Activated CD4-positive, alpha-beta T cell treated with anti-CD3 and anti-CD28 coated beads, Interleukin-2, amount 10 ng/mL, durations not matched to agents 7 days and 5 days (primary cell): ENCODE results near the gene PAEP. TPM values are rescaled to one million over a fixed set of nuclear protein-coding genes. Genes with fewer than 3 reads are reported as not detected.
"Not testable (repeated sequence)": the region's sequence is repeated elsewhere in the genome, so short reads cannot be mapped to it uniquely, and the experiment has no call there.

Experiments
- CTCF ChIA-PET: fragments of 350-600 bp; sonication (Branson Sonifier 250); formaldehyde crosslinking; loops from one replicate; lab custom pipeline; 2021; ENCODE audit warnings: antibody characterized with exemption; lab: Charles Lee
- POLR2A ChIA-PET: fragments of 350-600 bp; sonication (Branson Sonifier 250); formaldehyde crosslinking; loops from one replicate; lab custom pipeline; 2021; ENCODE audit warnings: antibody characterized with exemption; lab: Charles Lee
- DNase-seq: peaks from one replicate; pipeline ENCODE4 v3.0.0-alpha.2; 2020
- H3K27ac Mint-ChIP-seq: one replicate; pipeline ENCODE4 v1.8.0; 2021; ENCODE audit warnings: mild to moderate bottlenecking, moderate library complexity, mixed read lengths
- H3K27me3 Mint-ChIP-seq: one replicate; pipeline ENCODE4 v1.8.0; 2021; ENCODE audit warnings: mixed read lengths
- H3K36me3 Mint-ChIP-seq: one replicate; pipeline ENCODE4 v1.8.0; 2021; ENCODE audit warnings: low read depth, mixed read lengths
- H3K4me1 Mint-ChIP-seq: one replicate; pipeline ENCODE4 v1.8.0; 2021; ENCODE audit warnings: mixed read lengths
- H3K4me3 Mint-ChIP-seq: one replicate; pipeline ENCODE4 v1.8.0; 2021; ENCODE audit warnings: mild to moderate bottlenecking, moderate library complexity, mixed read lengths
- H3K9me3 Mint-ChIP-seq: one replicate; pipeline ENCODE4 v1.8.0; 2021; ENCODE audit warnings: mixed read lengths
- total RNA-seq, 2 experiments: library from RNA; stranded (reverse); gene quantifications; one replicate each; pipeline ENCODE4 v1.2.3, GENCODE V29; 2021

The PAEP gene
- total RNA-seq, 2 experiments from 2014 or later = not detected

DNA sequence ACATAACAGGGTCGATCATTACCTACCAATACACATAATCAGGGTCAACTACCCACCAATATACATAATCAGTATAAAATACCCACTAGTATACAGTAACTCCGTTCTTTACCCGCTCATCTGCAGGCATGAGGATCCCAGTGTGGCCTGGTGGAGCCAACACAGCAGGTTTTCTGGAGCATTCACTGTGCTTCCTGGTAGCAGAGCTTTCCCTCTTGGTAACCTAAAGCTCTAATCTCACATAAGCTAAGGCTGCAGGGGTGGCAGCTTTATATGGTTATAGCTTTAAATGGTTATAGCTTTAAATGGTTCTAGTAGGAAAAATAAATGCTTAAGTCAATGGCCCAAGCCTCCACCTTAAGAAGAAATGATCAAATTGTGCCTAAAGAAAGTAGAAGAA is 28.4 kb upstream of the PAEP start:
- peaks cover 12% of the 10 kb centered on the region for H3K27me3 Mint-ChIP-seq
- no peak overlapping the region for H3K27ac Mint-ChIP-seq
- CTCF ChIA-PET = interaction anchor here (0.6 kb wide), 1 partner anchor 1087 kb away, joined by 3 read pairs; no protein-coding TSS in a partner anchor
- DNase-seq = no peak
- H3K4me1 Mint-ChIP-seq = peaks cover 2% of the 10 kb centered on the region
- no peak overlapping the region for H3K4me3 Mint-ChIP-seq
- no peaks in the 10 kb centered on the region for H3K36me3 Mint-ChIP-seq
- POLR2A ChIA-PET = no interaction called here
- no peaks in the 10 kb centered on the region for H3K9me3 Mint-ChIP-seq

DNA sequence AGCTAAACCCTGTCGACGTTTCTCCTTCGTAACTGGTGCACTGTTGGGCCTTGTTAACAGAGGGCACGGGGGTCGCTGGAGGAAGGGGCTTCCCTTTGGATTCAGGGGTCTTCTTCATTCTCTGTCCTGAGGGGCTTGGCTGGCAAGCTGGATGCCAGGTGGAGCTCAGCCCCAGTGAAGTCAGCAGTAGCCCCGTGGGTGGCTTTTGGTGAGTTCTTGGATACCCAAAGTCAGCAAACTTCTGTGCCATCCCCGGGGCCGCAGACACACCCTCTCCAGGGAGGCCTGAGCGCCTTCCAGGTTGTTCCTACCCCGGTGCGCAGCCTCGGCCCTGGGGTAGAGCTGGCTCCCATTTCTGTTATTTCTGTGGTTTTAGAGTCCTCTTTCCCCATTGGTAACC is 27.9 kb upstream of the PAEP start:
- no peak overlapping the region for H3K4me3 Mint-ChIP-seq
- ChIA-PET POLR2A (no interaction called here), CTCF (interaction anchor here (0.6 kb wide), 1 partner anchor 1087 kb away, joined by 3 read pairs; no protein-coding TSS in a partner anchor)
- no peaks in the 10 kb centered on the region for H3K36me3 Mint-ChIP-seq
- H3K4me1 Mint-ChIP-seq = peaks cover 2% of the 10 kb centered on the region
- no peaks in the 10 kb centered on the region for H3K9me3 Mint-ChIP-seq
- peaks cover 12% of the 10 kb centered on the region for H3K27me3 Mint-ChIP-seq
- no peak overlapping the region for H3K27ac Mint-ChIP-seq
- DNase-seq = no peak

DNA sequence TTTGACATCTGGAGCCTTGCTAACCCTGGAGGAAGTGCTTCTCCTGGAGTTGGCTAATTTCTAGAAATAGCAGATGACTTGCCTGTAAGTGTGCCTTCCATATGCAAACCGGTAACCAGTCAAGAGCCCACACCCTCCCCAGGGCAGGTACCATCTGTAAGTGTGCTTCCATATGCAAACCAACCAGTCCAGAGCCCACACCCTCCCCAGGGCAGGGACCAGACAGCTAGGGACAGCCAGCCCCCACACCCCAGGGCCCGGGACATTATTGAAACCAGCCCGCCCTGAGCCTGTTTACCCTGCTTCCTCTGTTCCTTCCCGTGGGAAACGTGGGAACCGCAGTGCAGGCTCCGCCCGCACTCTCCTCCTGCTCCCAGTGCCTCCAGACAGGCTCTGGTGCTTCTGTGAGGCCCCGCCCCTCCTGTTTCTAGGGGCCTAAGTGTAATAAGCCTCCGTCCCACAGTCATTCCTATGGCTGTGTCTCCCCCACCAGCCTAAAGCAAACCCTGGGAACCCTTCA is 27.3 kb upstream of the PAEP start:
- H3K9me3 Mint-ChIP-seq, POLR2A ChIA-PET, H3K4me1 Mint-ChIP-seq, H3K4me3 Mint-ChIP-seq, DNase-seq, H3K27ac Mint-ChIP-seq, H3K36me3 Mint-ChIP-seq, CTCF ChIA-PET: not testable (repeated sequence)
- H3K27me3 Mint-ChIP-seq = peaks cover 12% of the 10 kb centered on the region

DNA sequence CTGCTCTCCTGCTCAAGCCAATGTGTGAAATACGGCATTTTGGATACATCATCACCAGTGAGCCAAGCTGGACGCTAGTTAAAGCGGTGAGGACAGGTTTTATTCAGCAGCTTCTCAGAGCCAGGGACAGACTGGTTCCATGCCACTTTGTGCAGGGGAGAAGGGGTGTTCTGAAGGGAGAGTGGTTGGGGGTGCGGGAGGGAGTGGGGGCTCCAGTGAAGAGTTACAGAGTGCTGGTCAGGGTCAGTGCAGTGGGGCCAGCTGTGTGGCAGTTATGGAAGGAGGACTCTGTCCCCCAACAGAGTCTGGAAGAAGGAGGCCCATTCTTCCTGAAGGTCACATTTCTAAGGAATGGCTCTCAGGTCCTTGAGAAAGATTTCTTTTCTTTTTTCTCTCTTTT is 26.7 kb upstream of the PAEP start:
- peaks cover 12% of the 10 kb centered on the region for H3K27me3 Mint-ChIP-seq
- DNase-seq, H3K4me3 Mint-ChIP-seq, H3K9me3 Mint-ChIP-seq, POLR2A ChIA-PET, CTCF ChIA-PET, H3K36me3 Mint-ChIP-seq, H3K27ac Mint-ChIP-seq, H3K4me1 Mint-ChIP-seq: not testable (repeated sequence)

DNA sequence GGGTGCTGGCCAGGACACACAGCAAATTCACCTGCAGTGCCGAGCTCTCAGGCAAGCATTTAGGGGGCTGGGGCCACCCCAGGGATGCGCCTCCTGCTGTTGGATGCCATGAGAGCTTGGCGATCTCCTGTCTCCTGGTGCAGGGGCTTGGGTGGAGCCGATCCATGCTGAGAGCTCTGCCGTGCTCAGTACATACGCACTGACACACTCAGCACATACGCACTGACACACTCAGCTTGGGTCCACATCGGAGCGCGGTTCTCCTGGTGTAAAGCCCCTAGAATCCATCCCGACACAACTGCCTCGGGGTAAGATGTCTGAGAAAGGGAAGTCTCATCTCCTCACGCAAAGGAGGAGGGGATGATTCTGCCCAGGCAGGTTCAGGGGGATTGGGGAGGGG is 25.9 kb upstream of the PAEP start:
- CTCF ChIA-PET, DNase-seq: not testable (repeated sequence)

DNA sequence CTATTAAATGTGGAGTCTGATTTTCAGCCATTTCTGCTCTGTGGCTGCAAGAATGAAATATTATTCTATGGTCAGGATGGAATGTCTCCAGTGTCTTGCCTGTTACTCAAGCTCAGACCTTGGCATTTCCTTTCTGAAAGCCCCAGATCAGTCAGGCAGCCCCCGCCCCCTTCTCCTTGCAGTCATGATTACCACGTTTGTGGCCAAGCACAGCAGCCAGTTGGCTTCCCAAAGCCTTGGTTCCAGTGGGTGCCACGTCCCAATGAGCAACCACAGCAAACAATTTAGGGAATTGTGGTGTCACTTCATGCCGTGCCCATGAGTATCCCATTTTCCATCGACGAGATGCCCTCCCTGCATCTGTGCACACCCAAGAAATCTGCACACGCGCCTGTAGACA is 25.3 kb upstream of the PAEP start:
- Mint-ChIP-seq H3K27me3 (peaks cover 12% of the 10 kb centered on the region), H3K36me3 (no peaks in the 10 kb centered on the region), H3K4me3 (no peak overlapping the region), H3K27ac (no peak overlapping the region), H3K4me1 (no peaks in the 10 kb centered on the region), H3K9me3 (no peaks in the 10 kb centered on the region)
- CTCF ChIA-PET = no interaction called here
- DNase-seq = no peak
- POLR2A ChIA-PET = no interaction called here

More for the DNA sequence above, 25.9 kb upstream of the PAEP start:
- H3K27ac Mint-ChIP-seq, H3K4me3 Mint-ChIP-seq, POLR2A ChIA-PET, H3K36me3 Mint-ChIP-seq, H3K9me3 Mint-ChIP-seq, H3K4me1 Mint-ChIP-seq: not testable (repeated sequence)
- H3K27me3 Mint-ChIP-seq = peaks cover 12% of the 10 kb centered on the region

DNA sequence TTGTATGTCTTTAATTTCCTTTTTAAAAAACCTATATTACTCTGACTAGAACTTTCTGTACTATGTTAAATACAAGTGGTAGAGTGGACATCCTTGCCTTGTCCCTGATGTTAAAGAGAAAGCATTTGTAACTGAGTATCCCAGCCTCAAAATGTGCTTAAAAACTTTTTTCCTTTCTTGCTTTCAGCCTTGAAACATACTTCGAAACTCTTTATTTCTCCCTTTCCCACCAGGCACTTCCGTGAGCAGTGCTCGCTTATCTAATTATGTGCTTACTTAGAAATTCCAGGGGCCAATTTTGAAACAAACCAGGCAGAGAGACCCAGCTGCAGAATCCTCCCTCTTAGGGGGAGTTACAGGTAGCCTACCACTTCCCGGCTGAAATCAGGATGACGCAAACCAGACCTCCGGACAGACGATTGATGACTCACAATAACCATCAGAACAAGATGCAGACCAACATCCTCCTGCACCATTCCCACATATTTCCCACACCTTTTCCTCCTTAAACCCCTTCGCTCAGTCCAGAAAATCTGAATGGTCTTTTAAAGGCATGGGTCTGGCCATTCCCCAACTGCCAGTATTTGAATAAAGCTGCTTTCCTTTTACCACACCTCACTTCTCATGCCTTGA is 18.2 kb upstream of the PAEP start:
- CTCF ChIA-PET, H3K27me3 Mint-ChIP-seq, H3K4me1 Mint-ChIP-seq, DNase-seq, H3K9me3 Mint-ChIP-seq, H3K4me3 Mint-ChIP-seq, H3K27ac Mint-ChIP-seq, POLR2A ChIA-PET, H3K36me3 Mint-ChIP-seq: not testable (repeated sequence)

DNA sequence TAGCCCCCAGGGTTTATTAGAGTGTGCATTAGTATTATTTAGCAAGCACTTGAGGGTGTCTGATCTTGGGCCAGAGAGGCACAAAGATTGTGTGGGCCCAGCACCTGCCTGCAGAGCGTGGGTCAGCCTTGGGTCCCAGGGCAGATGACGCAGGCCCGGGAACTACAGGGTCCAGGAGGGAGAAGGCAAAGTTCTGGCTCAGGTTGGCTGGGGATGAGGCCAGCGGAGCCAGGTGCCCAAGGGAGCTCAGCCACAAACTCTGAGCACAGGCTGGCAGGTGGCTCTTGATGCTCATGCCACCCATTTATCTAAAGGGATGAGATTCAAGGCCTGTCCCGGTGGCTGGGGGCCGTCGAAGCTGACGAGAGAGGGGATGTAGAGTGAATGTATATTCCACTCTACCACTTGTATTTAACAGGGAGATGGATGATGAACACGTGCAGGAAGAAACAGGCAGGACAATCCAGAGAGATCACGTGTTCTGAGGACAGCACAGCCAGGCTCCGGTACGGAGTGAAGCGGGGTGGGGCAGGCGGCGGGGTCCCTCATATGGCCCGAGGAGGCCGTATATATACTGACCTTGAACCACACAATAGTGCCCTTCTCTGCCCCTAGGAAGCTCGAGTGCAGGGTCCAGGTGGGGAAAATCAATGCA is 16.4 kb upstream of the PAEP start:
- ChIA-PET POLR2A (no interaction called here), CTCF (no interaction called here)
- H3K4me1 Mint-ChIP-seq = no peaks in the 10 kb centered on the region
- H3K36me3 Mint-ChIP-seq = no peaks in the 10 kb centered on the region
- H3K27ac Mint-ChIP-seq = no peak overlapping the region
- H3K9me3 Mint-ChIP-seq = no peaks in the 10 kb centered on the region
- H3K27me3 Mint-ChIP-seq = peaks cover 9% of the 10 kb centered on the region
- no peak for DNase-seq
- no peak overlapping the region for H3K4me3 Mint-ChIP-seq

DNA sequence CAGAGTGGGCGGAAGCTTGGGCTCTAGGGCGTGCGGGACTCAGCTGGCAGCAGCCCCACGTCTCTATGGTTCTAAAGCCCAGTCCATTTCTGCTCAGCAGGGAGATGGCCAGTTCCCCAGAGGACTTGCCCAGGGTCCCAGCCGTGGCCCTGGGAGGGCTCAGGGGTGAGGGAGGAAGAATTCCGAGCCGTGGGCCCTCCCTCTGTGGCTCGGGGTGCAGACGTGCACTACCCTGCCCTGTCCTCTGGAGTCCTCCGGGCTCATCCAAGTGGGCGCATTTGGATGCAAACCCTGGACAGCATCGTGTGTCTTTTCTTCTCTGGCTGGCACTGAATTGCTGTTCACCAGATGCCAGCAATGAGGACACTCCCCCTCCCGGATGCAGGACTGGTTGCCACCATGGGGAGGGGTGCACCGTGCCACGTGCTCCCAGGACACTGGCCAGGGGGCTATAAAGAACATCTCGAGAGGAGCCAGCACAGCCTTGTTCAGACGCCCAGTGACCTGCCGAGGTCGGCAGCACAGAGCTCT is 15.8 kb upstream of the PAEP start, which contains the start of gene OBP2A:
Gene OBP2A, plus strand, starts transcription at position 481 of the 531 bp plus-strand sequence. CDS start 55 bp downstream, outside the sequence.
- H3K36me3 Mint-ChIP-seq, H3K4me3 Mint-ChIP-seq, H3K4me1 Mint-ChIP-seq, DNase-seq, POLR2A ChIA-PET, H3K27me3 Mint-ChIP-seq, CTCF ChIA-PET, H3K9me3 Mint-ChIP-seq, H3K27ac Mint-ChIP-seq: not testable (repeated sequence)

DNA sequence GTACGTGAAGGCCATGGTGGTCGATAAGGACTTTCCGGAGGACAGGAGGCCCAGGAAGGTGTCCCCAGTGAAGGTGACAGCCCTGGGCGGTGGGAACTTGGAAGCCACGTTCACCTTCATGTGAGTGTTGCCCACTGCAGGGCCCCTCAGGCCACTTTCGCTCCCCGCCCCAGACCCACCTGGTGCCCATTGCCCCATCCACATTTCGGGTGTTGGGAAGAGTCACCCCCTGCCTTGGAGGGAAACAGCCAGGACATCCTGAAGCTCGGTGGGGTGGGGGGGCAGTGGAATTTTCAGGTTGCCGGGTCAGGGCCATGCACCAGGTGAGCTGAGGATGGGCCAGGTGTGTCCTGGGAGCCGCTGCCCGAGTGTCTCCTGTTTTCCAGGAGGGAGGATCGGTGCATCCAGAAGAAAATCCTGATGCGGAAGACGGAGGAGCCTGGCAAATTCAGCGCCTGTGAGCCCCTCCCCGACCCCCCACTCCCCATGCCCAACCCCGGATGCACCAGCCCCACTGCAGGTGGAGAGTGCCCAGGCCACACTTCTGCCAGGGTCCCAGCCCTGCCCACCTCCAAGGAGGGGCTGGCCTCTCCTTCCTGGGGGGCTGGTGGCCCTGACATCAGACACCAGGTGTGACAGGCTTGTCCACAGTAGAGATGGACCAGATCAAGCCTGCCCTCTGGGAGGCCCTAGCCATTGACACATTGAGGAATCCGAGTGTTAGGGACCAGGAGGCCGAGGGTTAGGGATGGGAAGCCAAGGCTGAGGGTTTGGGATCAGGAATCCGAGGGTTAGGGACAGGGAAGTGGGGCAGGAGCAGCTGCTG is 14.6 kb upstream of the PAEP start:
- DNase-seq, H3K36me3 Mint-ChIP-seq, H3K4me3 Mint-ChIP-seq, H3K9me3 Mint-ChIP-seq, CTCF ChIA-PET, H3K27ac Mint-ChIP-seq, POLR2A ChIA-PET, H3K4me1 Mint-ChIP-seq, H3K27me3 Mint-ChIP-seq: not testable (repeated sequence)

DNA sequence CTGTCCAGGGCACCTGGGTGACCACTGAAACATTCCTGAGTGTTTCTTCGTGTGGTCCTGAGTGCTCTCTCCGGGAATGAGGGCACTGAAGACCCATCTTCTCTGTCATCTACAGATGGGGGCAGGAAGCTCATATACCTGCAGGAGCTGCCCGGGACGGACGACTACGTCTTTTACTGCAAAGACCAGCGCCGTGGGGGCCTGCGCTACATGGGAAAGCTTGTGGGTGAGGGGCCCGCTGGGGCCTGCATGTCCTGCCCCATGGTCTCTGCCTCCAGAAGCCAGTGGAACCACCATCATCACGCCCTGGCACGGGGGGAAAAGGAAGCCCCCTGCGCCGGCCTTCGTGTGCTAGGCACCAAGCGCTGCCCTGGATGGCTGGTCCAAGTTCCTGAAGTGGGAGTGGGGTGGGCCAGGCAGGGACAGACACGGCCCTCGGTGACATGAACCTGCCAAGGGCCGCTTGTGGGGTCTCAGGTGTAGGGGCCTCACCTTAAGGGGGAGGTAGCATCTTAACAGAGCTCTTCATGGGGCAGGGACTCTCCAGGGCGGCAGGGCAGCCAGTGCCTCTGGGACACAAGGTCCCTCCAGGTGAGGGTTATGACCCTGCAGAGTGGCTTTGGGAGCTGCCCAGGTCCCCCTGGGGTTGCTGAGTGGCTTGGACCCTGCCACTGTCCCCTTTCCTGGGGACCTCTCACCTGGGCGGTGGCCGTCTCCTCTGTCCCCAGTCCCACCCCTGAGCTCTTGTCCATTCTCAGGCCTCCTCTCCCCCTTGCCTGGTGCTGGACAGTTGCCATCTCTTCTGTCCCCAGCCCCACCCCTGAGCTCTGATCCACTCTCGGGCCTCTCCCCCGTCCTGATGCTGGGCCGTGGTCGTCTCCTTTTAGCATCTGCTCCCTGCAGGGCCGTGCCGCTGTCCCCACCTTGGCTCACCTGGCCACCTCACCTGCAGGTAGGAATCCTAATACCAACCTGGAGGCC is 13.5 kb upstream of the PAEP start:
- Mint-ChIP-seq H3K36me3 (no peaks in the 10 kb centered on the region), H3K9me3 (no peaks in the 10 kb centered on the region), H3K4me3 (no peak overlapping the region), H3K4me1 (no peaks in the 10 kb centered on the region), H3K27ac (no peak overlapping the region), H3K27me3 (peaks cover 6% of the 10 kb centered on the region)
- no peak for DNase-seq
- ChIA-PET POLR2A (no interaction called here), CTCF (no interaction called here)
